ENCODE measurements around the gene MAP2K1.
"Not testable (repeated sequence)": the region's sequence is repeated elsewhere in the genome, so short reads cannot be mapped to it uniquely, and the experiment has no call there.

The MAP2K1 gene

GRCh38 chr15:66386204-66387123 is at the start of gene MAP2K1:
TSS of gene MAP2K1 (plus strand) at chr15:66386912. CDS start at chr15:66387348, 436 bp downstream.
- H3K79me2 ChIP-seq (ENCODE audit: control insufficient read depth, low read length), result peaks cover 60% of the 10 kb centered on the region
- H3K27ac ChIP-seq (ENCODE audit: low read depth, low read length), result peak within 1 kb of the TSS; percentile 87
- peaks cover 26% of the 10 kb centered on the region for H3F3A ChIP-seq (ENCODE audit: control insufficient read depth, insufficient read depth)
- H3K4me3 ChIP-seq (ENCODE audit: low read length), result peak within 1 kb of the TSS; percentile 86
- peak within 1 kb of the TSS; percentile 71 for H3K4me2 ChIP-seq (ENCODE audit: low read length)
- peaks cover 37% of the 10 kb centered on the region for H3K36me3 ChIP-seq (ENCODE audit: control insufficient read depth, low read length)
- H3K9me2 ChIP-seq (replicated peaks; ENCODE audit: control insufficient read depth, low read length), result no peaks in the 10 kb centered on the region
- H3K9me3 ChIP-seq (ENCODE audit: control insufficient read depth, insufficient read depth, low read length), result no peaks in the 10 kb centered on the region
- no peaks in the 10 kb centered on the region for H3K27me3 ChIP-seq (ENCODE audit: control insufficient read depth, low read length)
- peaks cover 7% of the 10 kb centered on the region; the same call in 1 of the 2 replicates for H4K20me1 ChIP-seq (ENCODE audit: control insufficient read depth, insufficient read depth, low read depth, low read length)
- TF ChIP-seq EZH2phosphoT487 (IDR thresholded peaks at IDR 0.05; ENCODE audit: borderline replicate concordance, low read length) (no peak), CTCF (IDR thresholded peaks at IDR 0.05; ENCODE audit: low read depth, low read length, poor library complexity, severe bottlenecking) (peak; percentile 81)
- H3K4me1 ChIP-seq (ENCODE audit: control insufficient read depth, low read length), result peaks cover 38% of the 10 kb centered on the region

GRCh38 chr15:66348530-66348929 is 38.2 kb upstream of the MAP2K1 start:
- peaks cover 16% of the 10 kb centered on the region for H3K79me2 ChIP-seq (ENCODE audit: control insufficient read depth, low read length)
- not testable (repeated sequence) for H3K9me2 ChIP-seq (replicated peaks; ENCODE audit: control insufficient read depth, low read length); H4K20me1 ChIP-seq (ENCODE audit: control insufficient read depth, insufficient read depth, low read depth, low read length); H3F3A ChIP-seq (ENCODE audit: control insufficient read depth, insufficient read depth); H3K9me3 ChIP-seq (ENCODE audit: control insufficient read depth, insufficient read depth, low read length); H3K4me3 ChIP-seq (ENCODE audit: low read length); H3K4me1 ChIP-seq (ENCODE audit: control insufficient read depth, low read length); H3K27me3 ChIP-seq (ENCODE audit: control insufficient read depth, low read length); H3K27ac ChIP-seq (ENCODE audit: low read depth, low read length); H3K4me2 ChIP-seq (ENCODE audit: low read length)
- peaks cover 77% of the 10 kb centered on the region for H3K36me3 ChIP-seq (ENCODE audit: control insufficient read depth, low read length)

- Histone ChIP-seq H3F3A (ENCODE audit: control insufficient read depth, insufficient read depth) (peaks cover 13% of the 10 kb centered on the region), H3K36me3 (ENCODE audit: control insufficient read depth, low read length) (peaks cover 42% of the 10 kb centered on the region), H3K4me1 (ENCODE audit: control insufficient read depth, low read length) (peaks cover 57% of the 10 kb centered on the region), H3K4me2 (ENCODE audit: low read length) (peak overlapping the region; percentile 64), H3K9me3 (ENCODE audit: control insufficient read depth, insufficient read depth, low read length) (no peaks in the 10 kb centered on the region), H3K4me3 (ENCODE audit: low read length) (peak overlapping the region; percentile 76), H3K27me3 (ENCODE audit: control insufficient read depth, low read length) (no peaks in the 10 kb centered on the region), H3K9me2 (replicated peaks; ENCODE audit: control insufficient read depth, low read length) (no peaks in the 10 kb centered on the region), H3K79me2 (ENCODE audit: control insufficient read depth, low read length) (peaks cover 38% of the 10 kb centered on the region), H4K20me1 (ENCODE audit: control insufficient read depth, insufficient read depth, low read depth, low read length) (no peaks in the 10 kb centered on the region), H3K27ac (ENCODE audit: low read depth, low read length) (peak overlapping the region; percentile 78)
- TF ChIP-seq CTCF (IDR thresholded peaks at IDR 0.05; ENCODE audit: low read depth, low read length, poor library complexity, severe bottlenecking), result no peak
- TF ChIP-seq EZH2phosphoT487 (IDR thresholded peaks at IDR 0.05; ENCODE audit: borderline replicate concordance, low read length), result no peak
Observed at GRCh38 chr15:66356077-66356358, 30.7 kb upstream of the MAP2K1 start.
